GM21528 (cell line): ENCODE data around the gene PRRT3.
"Not testable (repeated sequence)": the region's sequence is repeated elsewhere in the genome, so short reads cannot be mapped to it uniquely, and the experiment has no call there.

Source experiments
- ATAC-seq: cut with Tn5 transposase; IDR thresholded peaks from one replicate; pipeline ENCODE4 v1.9.1; 2021; ENCODE audit warnings: mild to moderate bottlenecking, moderate library complexity; ENCODE audit not compliant: unreplicated experiment, low FRiP score

Gene PRRT3

DNA sequence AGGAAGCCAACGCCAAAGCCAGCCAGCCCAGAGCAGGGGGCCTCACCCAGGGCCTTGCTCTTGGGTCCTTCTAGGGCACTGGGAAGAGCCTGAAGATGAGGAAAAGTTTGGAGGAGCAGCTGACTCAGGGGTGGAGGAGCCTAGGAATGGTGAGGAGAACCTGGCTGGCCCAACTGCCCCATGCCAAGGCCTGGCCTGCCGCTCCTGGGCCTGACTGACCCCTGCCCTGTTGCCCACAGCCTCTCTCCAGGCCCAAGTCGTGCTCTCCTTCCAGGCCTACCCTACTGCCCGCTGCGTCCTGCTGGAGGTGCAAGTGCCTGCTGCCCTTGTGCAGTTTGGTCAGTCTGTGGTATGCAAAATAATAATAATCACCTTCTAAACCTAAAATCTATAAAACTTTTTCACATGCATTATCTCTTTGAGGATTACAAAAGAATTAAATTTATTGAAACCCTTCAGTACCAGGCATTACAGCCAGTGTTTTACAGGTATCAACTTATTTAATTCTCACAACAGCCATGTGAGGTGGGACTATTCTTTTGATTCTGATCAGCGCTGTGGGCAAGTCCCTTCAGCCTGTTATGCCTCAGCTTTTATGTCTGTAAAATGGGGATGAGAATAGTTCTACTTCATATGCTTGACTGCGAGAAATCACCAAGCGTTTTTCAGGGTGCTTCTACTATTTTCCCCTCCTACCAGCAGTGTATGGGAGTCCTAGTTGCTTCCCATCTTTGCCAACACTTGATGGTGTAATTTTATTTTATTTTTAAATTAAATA lies 33.8 kb downstream of the PRRT3 start:
- no peak for ATAC-seq

DNA sequence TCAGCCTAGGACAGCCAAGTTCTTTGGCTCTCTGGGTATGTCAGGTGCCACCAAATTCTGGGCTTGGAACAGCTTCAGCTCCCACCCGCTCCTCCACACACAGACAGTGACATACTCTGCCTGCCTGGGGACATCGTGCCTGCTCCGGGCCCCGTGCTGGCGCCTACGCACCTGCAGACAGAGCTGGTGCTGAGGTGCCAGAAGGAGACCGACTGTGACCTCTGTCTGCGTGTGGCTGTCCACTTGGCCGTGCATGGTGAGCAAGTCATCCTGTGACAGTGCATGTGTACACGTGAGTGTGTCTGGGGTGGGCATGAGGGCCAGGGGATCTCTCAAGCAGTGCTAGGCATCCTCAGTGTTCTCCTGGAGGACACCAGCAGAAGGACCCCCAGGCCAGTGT lies 34.4 kb downstream of the PRRT3 start:
- no peak for ATAC-seq

DNA sequence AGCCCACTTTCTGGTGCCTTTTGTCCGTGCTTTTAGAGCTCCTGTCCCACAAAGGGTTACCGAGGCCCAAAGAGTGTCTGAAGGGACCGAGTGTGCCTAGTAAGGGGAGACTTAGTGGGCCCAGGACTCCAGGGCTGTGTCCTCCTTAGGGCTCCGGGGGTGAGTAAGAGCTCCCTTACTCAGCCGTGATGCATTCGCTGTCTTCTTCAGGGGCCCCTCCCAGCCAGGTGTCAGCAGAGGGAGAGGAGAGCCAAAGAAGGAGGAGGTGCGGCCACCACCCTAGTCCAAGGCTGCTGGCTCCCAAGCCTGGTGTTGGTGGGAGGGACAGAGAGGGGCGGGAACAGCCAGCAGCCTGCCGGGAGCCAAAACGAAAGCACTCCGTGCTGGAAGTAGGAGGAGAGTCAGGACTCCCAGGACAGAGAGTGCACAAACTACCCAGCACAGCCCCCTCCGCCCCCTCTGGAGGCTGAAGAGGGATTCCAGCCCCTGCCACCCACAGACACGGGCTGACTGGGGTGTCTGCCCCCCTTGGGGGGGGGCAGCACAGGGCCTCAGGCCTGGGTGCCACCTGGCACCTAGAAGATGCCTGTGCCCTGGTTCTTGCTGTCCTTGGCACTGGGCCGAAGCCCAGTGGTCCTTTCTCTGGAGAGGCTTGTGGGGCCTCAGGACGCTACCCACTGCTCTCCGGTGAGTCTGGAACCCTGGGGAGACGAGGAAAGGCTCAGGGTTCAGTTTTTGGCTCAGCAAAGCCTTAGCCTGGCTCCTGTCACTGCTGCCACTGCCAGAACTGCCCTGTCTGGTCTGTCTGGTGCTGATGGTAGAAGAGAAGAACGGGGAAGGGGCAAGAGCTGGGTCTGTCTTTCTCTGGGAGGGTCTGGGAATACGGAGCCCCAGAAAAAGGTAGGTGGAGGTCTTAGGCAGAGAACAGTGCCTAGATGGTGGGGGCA lies 35.2 kb downstream of the PRRT3 start, which contains the start of gene IL17RC:
Gene IL17RC, plus strand, starts transcription at position 365 of the 947 bp plus-strand sequence. Its CDS starts 218 bp downstream, at position 583.
- no peak for ATAC-seq

DNA sequence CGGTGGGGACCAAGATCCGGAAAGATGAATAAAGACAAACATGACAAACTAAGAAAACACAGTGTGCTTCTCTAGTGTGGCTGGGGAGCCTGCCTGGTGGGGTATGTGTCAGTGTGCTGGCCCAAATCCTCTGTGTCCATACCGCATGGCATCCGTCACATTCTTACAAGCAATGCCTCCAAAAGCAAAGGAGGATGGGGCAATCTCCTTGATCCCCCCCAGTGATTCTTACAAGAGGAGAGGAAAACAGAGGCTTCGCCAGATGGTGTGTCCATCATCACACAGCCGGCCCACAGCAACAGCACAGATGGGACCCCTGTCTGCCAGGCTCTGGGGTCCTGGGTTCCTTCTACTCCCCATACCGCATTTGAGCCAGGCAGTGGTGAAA lies 35.9 kb downstream of the PRRT3 start:
- no peak for ATAC-seq

DNA sequence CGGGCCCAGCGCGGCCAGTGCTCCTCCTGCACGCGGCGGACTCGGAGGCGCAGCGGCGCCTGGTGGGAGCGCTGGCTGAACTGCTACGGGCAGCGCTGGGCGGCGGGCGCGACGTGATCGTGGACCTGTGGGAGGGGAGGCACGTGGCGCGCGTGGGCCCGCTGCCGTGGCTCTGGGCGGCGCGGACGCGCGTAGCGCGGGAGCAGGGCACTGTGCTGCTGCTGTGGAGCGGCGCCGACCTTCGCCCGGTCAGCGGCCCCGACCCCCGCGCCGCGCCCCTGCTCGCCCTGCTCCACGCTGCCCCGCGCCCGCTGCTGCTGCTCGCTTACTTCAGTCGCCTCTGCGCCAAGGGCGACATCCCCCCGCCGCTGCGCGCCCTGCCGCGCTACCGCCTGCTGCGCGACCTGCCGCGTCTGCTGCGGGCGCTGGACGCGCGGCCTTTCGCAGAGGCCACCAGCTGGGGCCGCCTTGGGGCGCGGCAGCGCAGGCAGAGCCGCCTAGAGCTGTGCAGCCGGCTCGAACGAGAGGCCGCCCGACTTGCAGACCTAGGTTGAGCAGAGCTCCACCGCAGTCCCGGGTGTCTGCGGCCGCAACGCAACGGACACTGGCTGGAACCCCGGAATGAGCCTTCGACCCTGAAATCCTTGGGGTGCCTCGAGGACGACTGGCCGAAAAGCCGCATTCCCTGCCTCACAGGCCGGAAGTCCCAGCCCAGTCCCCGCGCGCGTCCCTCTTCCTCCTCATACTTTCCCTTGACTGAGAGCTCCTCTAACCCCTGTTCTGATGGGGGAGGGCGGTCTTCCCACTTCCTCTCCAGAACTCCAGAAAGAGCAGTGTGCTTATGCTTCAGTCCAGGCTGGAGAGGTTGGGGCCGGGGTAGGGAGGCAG lies 36.7 kb downstream of the PRRT3 start:
- ATAC-seq, result no peak

DNA sequence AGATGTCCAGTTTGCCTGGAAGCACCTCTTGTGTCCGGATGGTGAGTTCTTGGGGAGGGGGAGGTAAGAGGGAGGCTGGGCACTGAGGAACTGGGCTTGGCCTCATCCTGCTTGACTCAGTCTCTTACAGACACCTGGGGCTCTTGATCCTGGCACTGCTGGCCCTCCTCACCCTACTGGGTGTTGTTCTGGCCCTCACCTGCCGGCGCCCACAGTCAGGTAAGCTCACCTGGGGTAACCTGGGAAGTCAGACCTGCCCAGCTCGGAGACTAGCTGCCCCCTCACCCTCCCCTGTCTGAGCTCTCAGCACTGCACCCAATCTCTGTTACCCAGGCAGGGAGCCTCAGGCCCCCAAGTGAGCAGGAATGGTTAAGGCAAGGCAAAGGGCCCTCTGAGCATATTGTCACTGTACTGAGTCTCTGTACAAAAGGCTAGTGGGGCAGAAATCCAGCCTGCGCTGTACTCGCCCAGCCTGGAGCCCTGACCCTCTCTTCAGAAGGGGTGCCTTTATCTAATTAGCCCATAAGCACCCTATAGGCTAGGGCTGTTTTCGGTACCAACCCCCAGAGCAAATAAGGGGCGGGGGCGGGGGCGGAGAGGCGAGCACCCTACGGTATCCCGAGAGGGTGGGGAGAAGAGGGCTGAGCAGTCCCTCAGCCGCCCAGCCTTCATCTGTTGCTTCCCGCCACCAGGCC lies 37.5 kb downstream of the PRRT3 start:
- no peak for ATAC-seq

DNA sequence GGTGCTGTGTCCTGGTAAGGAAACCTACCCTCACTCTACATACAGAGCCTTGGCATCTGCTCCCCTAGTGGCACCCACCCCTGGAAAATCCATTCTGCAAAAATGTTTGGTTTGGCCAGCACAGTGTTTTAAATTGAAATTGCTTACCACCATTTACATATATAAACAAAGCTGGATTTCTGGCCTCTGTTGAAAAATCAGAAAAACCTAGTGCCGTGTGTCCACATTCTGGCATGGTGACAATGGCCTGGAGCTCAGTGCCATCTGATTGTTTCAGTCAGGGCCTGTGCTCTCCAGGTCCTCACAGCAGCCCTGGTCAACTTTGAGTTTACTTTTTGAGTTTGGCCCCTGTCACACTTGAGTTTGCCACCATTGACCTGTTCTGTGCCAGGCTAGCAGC lies 38.2 kb downstream of the PRRT3 start:
- no peak for ATAC-seq

DNA sequence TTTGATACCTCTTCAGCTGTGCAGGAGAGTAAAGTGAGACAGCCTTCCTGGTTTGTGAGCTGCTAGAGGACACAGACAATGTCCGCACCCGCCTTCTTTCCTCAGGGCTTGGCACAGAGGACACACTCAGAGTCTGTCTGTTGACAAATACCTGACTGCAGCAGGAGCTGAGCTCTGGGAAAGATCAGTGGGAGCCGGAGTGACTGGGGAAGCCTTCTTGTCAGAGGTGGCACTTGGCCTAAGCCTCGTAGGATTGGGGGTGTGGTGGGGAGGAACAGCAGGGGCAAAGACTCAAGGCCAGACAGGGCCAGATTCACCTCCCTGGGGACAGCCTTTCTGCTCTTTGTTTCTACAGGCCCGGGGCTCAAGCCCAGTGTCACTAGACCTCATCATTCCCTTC lies 38.6 kb downstream of the PRRT3 start:
- ATAC-seq, result no peak

DNA sequence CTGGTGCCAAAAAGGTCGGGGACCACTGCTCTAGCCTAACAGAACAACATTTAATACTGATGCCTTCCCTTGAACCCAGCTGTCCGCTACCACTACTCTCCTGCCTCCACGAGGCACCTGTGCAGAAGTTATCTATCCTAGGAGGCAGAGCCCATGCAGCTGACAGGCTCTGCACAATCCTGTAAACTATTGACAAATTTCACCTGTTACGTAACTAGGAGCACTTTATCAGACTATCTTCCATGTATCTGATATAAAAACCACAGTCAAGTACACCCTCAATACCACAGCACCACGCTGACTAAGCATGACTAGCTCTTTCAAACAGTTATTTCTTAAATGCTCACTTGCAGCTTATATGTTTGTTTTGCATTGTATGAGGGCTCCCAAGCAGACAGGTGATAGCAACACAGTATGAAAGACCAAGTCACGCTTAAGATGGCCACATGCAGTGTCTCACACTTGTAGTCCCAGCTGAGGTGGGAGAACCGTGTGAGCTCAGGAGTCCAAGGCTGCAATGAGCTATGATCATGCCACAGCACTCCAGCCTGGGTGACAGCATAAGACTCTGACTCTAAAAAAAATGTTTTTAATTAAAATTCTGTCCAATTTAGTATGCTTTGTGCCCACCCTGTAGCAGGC lies 39.8 kb downstream of the PRRT3 start:
- ATAC-seq, result no peak

DNA sequence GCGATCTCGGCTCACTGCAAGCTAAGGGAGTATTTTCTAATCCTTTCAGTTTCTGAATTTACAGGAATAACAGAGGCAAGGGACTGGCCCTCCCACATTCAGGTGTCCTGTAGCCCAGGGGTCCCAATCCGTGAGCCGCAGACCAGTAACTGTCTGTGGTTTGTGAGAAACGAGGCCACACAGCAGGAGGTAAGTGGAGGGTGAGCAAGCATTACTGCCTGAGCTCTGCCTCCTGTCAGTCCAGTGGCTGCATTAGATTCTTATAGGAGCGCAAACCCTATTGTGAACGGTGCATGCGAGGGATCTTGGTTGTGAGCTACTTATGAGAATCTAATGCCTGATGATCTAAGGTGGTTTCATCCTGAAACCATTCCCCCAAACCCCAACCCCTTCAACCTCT lies 40.3 kb downstream of the PRRT3 start:
- no peak for ATAC-seq

DNA sequence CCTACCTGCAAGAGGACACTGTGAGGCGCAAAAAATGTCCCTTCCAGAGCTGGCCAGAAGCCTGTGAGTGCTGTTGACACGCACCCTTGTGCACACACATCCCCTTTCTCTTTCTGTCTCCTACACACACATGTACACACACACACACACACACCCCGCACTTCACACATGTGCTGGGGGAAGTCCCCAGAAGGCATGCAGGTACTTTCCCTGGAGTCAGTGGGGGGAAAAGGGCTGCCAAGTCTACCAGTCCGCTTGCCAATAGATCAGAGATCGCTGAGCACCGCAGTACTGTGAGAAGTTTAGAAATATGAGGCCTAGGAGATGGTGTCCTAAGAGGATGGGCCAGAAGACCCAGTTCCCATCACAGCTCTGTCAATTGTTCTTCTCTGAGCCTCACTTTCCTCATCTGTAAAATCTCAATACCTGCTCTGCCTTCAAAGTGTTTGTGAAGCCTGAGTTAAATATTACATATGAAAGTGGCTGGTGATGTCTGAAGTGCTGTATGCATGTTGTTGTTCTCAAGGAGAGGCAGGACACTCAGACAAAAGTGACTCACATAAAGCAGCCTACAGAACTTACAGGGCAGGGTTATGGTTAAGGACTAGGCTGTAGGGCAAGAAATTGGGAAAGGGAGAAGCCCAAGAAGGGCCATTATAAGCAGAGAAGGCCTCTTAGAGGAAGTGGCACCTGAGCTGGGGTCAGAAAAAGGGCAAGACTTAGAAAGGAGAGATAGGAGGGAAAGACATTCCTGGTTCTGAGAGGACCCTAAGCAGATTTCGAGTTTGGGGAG lies 42.8 kb downstream of the PRRT3 start:
- no peak for ATAC-seq

DNA sequence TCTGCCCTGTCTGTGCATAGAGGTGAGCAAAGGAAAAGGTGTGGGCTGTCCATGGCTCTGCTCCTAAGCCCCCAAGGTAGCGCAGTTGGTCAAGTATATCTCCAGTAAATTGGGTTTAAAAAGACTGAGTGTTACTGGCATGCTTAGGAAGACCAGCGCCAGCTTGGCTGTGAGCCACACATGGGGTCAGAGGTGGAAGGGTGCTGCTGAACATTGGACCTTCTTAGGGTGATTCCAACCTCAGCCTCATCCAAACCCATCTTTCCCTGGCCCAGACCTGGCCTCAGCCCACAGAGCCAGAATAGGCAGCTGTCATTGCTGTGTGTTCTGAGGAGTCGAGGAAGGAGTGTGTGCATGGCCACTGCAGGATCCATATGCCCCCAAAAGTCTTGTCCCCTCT lies 43.9 kb downstream of the PRRT3 start:
- ATAC-seq, result no peak

DNA sequence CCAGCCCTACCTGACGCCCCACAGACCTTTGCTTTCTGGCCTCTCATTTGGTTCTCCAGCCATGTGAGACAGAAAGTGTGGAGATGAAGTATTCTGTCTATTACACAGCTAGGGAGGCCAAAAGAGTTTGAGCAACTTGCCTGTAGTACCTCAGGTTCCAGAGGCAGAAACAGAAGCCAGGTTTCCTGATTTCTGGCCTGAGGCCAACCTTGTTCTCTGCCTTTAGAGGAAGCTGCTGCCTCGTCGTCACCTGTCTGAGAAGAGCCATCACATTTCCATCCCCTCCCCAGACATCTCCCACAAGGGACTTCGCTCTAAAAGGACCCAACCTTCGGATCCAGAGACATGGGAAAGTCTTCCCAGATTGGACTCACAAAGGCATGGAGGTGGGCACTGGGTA lies 45.7 kb downstream of the PRRT3 start:
- no peak for ATAC-seq

DNA sequence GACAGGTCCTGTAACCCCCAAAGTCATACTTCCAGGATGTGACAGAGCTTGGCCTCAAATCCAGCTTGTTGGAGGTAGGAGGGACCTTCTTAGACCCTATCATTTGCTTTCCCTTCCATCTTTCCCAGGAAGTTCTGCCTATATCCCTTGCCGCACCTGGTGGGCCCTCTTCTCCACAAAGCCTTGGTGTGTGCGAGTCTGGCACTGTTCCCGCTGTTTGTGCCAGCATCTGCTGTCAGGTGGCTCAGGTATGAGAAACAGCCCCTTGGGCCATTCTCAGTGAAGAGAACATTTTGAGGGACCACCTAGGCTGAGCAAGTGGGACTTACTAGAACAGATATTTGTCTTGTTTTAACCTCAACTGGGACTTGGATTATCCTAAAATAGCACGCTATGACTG lies 48.3 kb downstream of the PRRT3 start:
- no peak for ATAC-seq

DNA sequence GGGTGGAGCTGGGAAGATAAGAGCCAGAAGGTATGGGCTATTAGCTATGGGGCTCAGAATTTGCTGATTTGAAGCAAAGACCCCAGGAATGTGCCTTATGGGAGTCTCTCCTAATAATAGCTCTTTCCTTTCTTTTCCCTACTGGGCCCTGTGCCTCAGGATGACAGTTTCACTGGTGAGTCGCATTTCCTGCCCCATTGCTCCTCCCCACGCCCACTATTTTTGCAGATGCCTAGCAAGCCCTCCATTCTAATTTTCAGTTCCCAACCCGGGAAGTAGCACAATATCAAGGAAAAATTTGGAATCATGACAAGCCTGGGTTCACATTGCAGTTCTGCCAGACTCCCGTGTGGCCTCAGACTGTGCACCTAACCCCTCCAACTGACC lies 49.0 kb downstream of the PRRT3 start:
- no peak for ATAC-seq

DNA sequence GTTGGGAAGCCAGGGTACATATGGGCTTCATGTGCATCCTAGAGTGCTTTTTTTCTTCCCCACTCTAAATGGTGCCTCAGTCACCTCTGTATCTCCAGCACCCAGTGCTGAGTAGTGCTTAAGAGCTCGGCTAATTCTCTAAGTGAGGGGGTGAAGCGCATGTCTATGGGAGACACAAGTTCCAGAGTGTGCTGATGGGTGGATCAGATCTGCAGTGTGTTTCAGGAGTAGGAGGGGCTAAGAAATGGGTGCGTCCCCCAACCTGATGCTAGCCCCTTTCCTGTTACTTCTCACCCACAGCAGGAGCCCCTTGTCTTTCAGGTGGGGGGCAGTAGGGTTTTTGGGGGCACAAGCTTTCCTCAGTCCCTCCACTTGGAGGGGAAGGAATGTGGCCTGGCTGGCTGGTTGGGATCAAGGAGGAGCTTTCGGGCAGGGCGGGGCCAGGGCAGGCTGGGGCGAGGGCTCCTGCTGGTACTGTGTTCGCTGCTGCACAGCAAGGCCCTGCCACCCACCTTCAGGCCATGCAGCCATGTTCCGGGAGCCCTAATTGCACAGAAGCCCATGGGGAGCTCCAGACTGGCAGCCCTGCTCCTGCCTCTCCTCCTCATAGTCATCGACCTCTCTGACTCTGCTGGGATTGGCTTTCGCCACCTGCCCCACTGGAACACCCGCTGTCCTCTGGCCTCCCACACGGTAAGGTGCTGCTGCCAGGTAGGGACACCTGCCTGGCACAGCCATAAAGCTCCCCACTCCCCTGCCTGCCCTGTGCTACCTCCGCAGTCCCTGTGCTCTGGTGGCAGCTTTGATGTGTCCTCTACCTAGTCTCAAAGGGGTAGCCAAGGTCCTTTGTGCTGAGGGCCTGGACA lies 49.6 kb downstream of the PRRT3 start, which contains the start of gene IL17RE:
Gene IL17RE, plus strand, starts transcription at position 477 of the 866 bp plus-strand sequence. Its CDS starts 85 bp downstream, at position 562.
- ATAC-seq, result no peak

DNA sequence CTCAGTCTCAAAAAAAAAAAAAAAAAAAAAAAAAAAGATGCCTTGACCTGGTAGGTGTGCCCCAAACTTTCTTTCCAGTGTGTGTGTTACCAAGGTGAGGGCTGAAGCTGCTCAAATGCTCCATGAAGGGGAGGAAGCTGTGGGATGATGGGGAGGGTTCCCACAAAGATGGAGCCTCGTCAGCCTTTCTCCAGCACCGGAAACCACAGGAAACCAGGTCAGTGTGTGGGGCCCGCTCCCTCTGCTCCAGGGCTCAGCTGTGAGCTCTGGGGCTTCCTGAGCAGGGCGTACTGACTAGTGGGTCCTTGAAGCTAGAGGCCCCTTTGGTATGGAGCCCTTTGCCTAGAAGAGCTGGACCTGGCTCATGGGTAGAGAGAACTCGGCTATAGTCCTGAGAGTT lies 50.2 kb downstream of the PRRT3 start:
- no peak for ATAC-seq

DNA sequence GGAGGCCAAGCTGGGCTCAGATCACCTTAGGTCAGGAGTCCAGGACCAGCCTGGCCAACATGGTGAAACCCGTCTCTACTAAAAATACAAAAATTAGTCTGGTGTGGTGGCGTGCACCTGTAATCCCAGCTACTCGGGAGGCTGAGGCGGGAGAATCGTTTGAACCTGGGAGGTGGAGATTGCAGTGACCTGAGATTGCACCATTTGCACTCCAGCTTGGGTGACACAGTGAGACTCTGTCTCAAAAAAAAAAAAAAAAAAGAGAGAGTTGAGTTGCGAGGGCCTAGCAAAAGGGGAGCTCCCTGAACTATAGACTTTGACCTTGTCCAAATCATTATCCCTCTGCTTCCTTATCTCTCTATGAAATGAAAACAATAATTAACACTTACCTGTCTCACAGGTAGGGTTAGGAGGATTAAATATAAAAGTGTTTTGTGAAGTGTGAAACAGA lies 51.2 kb downstream of the PRRT3 start:
- ATAC-seq, result not testable (repeated sequence)
